Mononuclear cell (primary cell): ENCODE data around the gene LENG1. TPM values are rescaled to one million over a fixed set of nuclear protein-coding genes. Genes with fewer than 3 reads are reported as not detected.
A peak's percentile ranks its signal among the peaks of the same experiment; 100 is the strongest.

Source experiments
- H3K27me3 ChIP-seq: 2 replicates; pipeline ENCODE4 v1.6.0; 2011; ENCODE audit warnings: low read length, control low read depth; ENCODE audit not compliant: insufficient read depth
- H3K4me1 ChIP-seq: 2 replicates; pipeline ENCODE4 v1.5.1; 2011; ENCODE audit warnings: mild to moderate bottlenecking, low read length, control low read depth; ENCODE audit not compliant: insufficient read depth
- H3K4me3 ChIP-seq: 2 replicates; pipeline ENCODE4 v1.5.1; 2011; ENCODE audit warnings: mild to moderate bottlenecking, low read length, moderate library complexity
- H3K9me3 ChIP-seq: 2 replicates; pipeline ENCODE4 v1.5.1; 2011; ENCODE audit warnings: low read depth, mild to moderate bottlenecking, control low read depth, low read length
- total RNA-seq: library from RNA; depleted of rRNA; stranded (reverse); fragments of >200 nt; gene quantifications from one replicate; pipeline ENCODE4 v1.2.3, GENCODE V29; 2012

Gene LENG1
- total RNA-seq, 1 donor: 11.9 TPM

GRCh38 chr19:54142166-54142780, 17.2 kb downstream of the LENG1 start:
- Histone ChIP-seq H3K27me3 (no peaks in the 10 kb centered on the region), H3K9me3 (no peaks in the 10 kb centered on the region), H3K4me1 (peaks cover 15% of the 10 kb centered on the region), H3K4me3 (no peak overlapping the region)

GRCh38 chr19:54141356-54141755, 18.2 kb downstream of the LENG1 start:
- Histone ChIP-seq H3K9me3 (no peaks in the 10 kb centered on the region), H3K4me3 (no peak overlapping the region)

GRCh38 chr19:54138489-54139256, 20.8 kb downstream of the LENG1 start:
- Histone ChIP-seq H3K27me3 (no peaks in the 10 kb centered on the region), H3K4me3 (peak overlapping the region; percentile 79), H3K9me3 (no peaks in the 10 kb centered on the region), H3K4me1 (peaks cover 27% of the 10 kb centered on the region)

More at GRCh38 chr19:54141356-54141755, 18.2 kb downstream of the LENG1 start:
- Histone ChIP-seq H3K27me3 (no peaks in the 10 kb centered on the region), H3K4me1 (peaks cover 20% of the 10 kb centered on the region)

GRCh38 chr19:54137699-54138488, 21.6 kb downstream of the LENG1 start, which contains the start of gene CNOT3:
Gene CNOT3, plus strand, starts transcription at chr19:54137762. Its CDS starts 5,217 bp downstream, at chr19:54142979.
- H3K4me1 ChIP-seq: peaks cover 27% of the 10 kb centered on the region
- peak within 1 kb of the TSS; percentile 79 for H3K4me3 ChIP-seq
- no peaks in the 10 kb centered on the region for H3K27me3 ChIP-seq
- no peaks in the 10 kb centered on the region for H3K9me3 ChIP-seq

GRCh38 chr19:54136864-54137698, 22.4 kb downstream of the LENG1 start:
- Histone ChIP-seq H3K4me3 (peak overlapping the region; percentile 79), H3K9me3 (no peaks in the 10 kb centered on the region), H3K27me3 (no peaks in the 10 kb centered on the region), H3K4me1 (peaks cover 27% of the 10 kb centered on the region)

- Histone ChIP-seq H3K9me3 (no peaks in the 10 kb centered on the region), H3K4me1 (peaks cover 27% of the 10 kb centered on the region), H3K27me3 (no peaks in the 10 kb centered on the region), H3K4me3 (peak overlapping the region; percentile 35)
Measured at GRCh38 chr19:54136086-54136863, 23.2 kb downstream of the LENG1 start.

GRCh38 chr19:54133957-54134590, 25.4 kb downstream of the LENG1 start:
- H3K27me3 ChIP-seq: no peaks in the 10 kb centered on the region
- H3K4me3 ChIP-seq: no peak overlapping the region
- peaks cover 22% of the 10 kb centered on the region for H3K4me1 ChIP-seq
- no peaks in the 10 kb centered on the region for H3K9me3 ChIP-seq

- Histone ChIP-seq H3K27me3 (no peaks in the 10 kb centered on the region), H3K4me3 (no peak overlapping the region), H3K4me1 (peaks cover 16% of the 10 kb centered on the region), H3K9me3 (no peaks in the 10 kb centered on the region)
Measured at GRCh38 chr19:54133312-54133956, 26.1 kb downstream of the LENG1 start.

GRCh38 chr19:54129617-54129996, 29.9 kb downstream of the LENG1 start:
- no peak overlapping the region for H3K4me3 ChIP-seq
- H3K4me1 ChIP-seq: no peaks in the 10 kb centered on the region
- no peaks in the 10 kb centered on the region for H3K9me3 ChIP-seq
- no peaks in the 10 kb centered on the region for H3K27me3 ChIP-seq

- Histone ChIP-seq H3K4me3 (no peak overlapping the region), H3K9me3 (no peaks in the 10 kb centered on the region), H3K4me1 (no peaks in the 10 kb centered on the region), H3K27me3 (no peaks in the 10 kb centered on the region)
Measured at GRCh38 chr19:54128796-54129616, 30.5 kb downstream of the LENG1 start.

GRCh38 chr19:54128441-54128725, 31.1 kb downstream of the LENG1 start:
- Histone ChIP-seq H3K4me3 (no peak overlapping the region), H3K9me3 (no peaks in the 10 kb centered on the region), H3K27me3 (no peaks in the 10 kb centered on the region), H3K4me1 (no peaks in the 10 kb centered on the region)

- no peak overlapping the region for H3K4me3 ChIP-seq
- H3K27me3 ChIP-seq: no peaks in the 10 kb centered on the region
- H3K9me3 ChIP-seq: no peaks in the 10 kb centered on the region
- H3K4me1 ChIP-seq: no peaks in the 10 kb centered on the region
Measured at GRCh38 chr19:54127688-54128440, 31.7 kb downstream of the LENG1 start.
